PC-9 (cell line): ENCODE results near the gene NMNAT3.

Experiments
- EZH2 ChIP-seq: fragments of 200-600 bp; sonication (generic); IDR thresholded peaks from 2 replicates; pipeline ENCODE4 v1.8.0; 2017; ENCODE audit warnings: antibody characterized with exemption, low read depth
- TF ChIP-seq, protein P1 (sequence below): fragments of 200-600 bp; sonication (generic); conservative IDR thresholded peaks from 2 replicates; pipeline ENCODE4 v1.6.1; 2017; ENCODE audit warnings: mixed run types, antibody characterized with exemption, mild to moderate bottlenecking, moderate library complexity

DNA sequence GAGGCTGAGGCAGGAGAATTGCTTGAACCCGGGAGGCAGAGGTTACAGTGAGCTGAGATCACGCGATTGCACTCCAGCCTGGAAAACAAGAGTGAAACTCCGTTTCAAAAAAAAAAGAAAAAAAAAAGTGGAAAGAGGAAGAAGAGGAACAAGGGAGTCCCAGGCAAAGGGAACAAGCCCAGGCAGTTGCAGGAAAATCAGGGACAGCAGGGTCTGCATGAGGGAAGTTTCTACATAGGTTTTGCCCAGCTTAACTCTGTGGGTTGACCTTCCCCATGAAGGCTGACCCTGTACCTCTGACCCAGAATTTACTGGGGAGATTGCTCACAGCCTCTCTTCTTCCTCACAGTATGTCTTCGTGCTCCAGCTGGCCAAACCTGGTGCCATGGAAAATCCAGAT lies 150.5 kb downstream of the NMNAT3 start:
- TF ChIP-seq, protein P1, sequence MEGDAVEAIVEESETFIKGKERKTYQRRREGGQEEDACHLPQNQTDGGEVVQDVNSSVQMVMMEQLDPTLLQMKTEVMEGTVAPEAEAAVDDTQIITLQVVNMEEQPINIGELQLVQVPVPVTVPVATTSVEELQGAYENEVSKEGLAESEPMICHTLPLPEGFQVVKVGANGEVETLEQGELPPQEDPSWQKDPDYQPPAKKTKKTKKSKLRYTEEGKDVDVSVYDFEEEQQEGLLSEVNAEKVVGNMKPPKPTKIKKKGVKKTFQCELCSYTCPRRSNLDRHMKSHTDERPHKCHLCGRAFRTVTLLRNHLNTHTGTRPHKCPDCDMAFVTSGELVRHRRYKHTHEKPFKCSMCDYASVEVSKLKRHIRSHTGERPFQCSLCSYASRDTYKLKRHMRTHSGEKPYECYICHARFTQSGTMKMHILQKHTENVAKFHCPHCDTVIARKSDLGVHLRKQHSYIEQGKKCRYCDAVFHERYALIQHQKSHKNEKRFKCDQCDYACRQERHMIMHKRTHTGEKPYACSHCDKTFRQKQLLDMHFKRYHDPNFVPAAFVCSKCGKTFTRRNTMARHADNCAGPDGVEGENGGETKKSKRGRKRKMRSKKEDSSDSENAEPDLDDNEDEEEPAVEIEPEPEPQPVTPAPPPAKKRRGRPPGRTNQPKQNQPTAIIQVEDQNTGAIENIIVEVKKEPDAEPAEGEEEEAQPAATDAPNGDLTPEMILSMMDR: no peak
- no peak for TF ChIP-seq EZH2
